Uterus (tissue), 2 donors: Measurements from ENCODE around the gene MTCL3.

ENCODE experiments used
- CTCF ChIP-seq, 4 experiments: fragments of 200-600 bp in 2 of 4; fragments of 450-650 bp in 2 of 4; sonication (generic) in 2 of 4; IDR thresholded peaks; one replicate each; pipeline ENCODE4 v1.5.1; 2016 to 2019; ENCODE audit warnings: antibody characterized with exemption in 4 of 4, mild to moderate bottlenecking in 2 of 4, moderate library complexity in 1 of 4
- POLR2A ChIP-seq, 2 donors: fragments of 450-650 bp; IDR thresholded peaks; one replicate each; pipeline ENCODE4 v1.6.1; 2016; ENCODE audit warnings: antibody characterized with exemption in 2 of 2, mild to moderate bottlenecking in 1 of 2, moderate library complexity in 1 of 2

- TF ChIP-seq CTCF (IDR thresholded peaks at IDR 0.05) (no peak), POLR2A (IDR thresholded peaks at IDR 0.05) (no peak)
Measured at GRCh38 chr6:127510876-127511275, 8.3 kb downstream of the MTCL3 start.
